Loucy (cell line): ENCODE results near the gene TRPT1.

Source experiments
- H2AFZ ChIP-seq: fragments of 200-600 bp; sonication (generic); 2 replicates; pipeline ENCODE4 v1.6.0; 2016; ENCODE audit warnings: antibody characterized with exemption, mild to moderate bottlenecking, low read length, moderate library complexity
- H3F3A ChIP-seq: fragments of 200-600 bp; 2 replicates; pipeline ENCODE4 v1.6.0; 2016; ENCODE audit warnings: antibody characterized with exemption, low read depth, mild to moderate bottlenecking
- H3K27me3 ChIP-seq: fragments of 200-600 bp; sonication (generic); 2 replicates; pipeline ENCODE4 v1.6.1; 2014; ENCODE audit warnings: low read length, mild to moderate bottlenecking; ENCODE audit not compliant: insufficient read depth, poor library complexity, severe bottlenecking
- H3K36me3 ChIP-seq: fragments of 200-600 bp; sonication (generic); 2 replicates; pipeline ENCODE4 v1.6.1; 2016; ENCODE audit warnings: low read length; ENCODE audit not compliant: insufficient read depth
- H3K4me1 ChIP-seq: fragments of 200-600 bp; sonication (generic); 2 replicates; pipeline ENCODE4 v1.5.1; 2014; ENCODE audit warnings: low read length, mild to moderate bottlenecking; ENCODE audit not compliant: insufficient read depth, poor library complexity, severe bottlenecking
- H3K4me2 ChIP-seq: fragments of 200-600 bp; sonication (generic); 2 replicates; pipeline ENCODE4 v1.6.0; 2014; ENCODE audit warnings: antibody characterized with exemption, low read length, low read depth, mild to moderate bottlenecking; ENCODE audit not compliant: poor library complexity, severe bottlenecking
- H3K4me3 ChIP-seq: fragments of 200-600 bp; sonication (generic); 2 replicates; pipeline ENCODE4 v1.5.1; 2014; ENCODE audit warnings: low read length, mild to moderate bottlenecking, mixed read lengths; ENCODE audit not compliant: poor library complexity, severe bottlenecking
- H3K79me2 ChIP-seq: fragments of 200-600 bp; sonication (generic); 2 replicates; pipeline ENCODE4 v1.6.1; 2014; ENCODE audit warnings: low read length; ENCODE audit not compliant: insufficient read depth
- H3K9ac ChIP-seq: fragments of 200-600 bp; sonication (generic); 2 replicates; pipeline ENCODE4 v1.6.0; 2014; ENCODE audit warnings: mild to moderate bottlenecking, low read depth, low read length, moderate library complexity; ENCODE audit not compliant: poor library complexity, severe bottlenecking
- H3K9me2 ChIP-seq: fragments of 200-600 bp; sonication (generic); replicated peaks from 2 replicates; pipeline ENCODE4 v1.6.1; 2016; ENCODE audit warnings: low read depth, low read length, mixed read lengths
- H3K9me3 ChIP-seq: fragments of 200-600 bp; sonication (generic); 2 replicates; pipeline ENCODE4 v1.6.1; 2014; ENCODE audit warnings: mild to moderate bottlenecking, antibody characterized with exemption, low read length, low read depth; ENCODE audit not compliant: insufficient read depth
- H4K20me1 ChIP-seq: fragments of 200-600 bp; sonication (generic); 2 replicates; pipeline ENCODE4 v1.6.0; 2014; ENCODE audit warnings: antibody characterized with exemption, low read length, mild to moderate bottlenecking; ENCODE audit not compliant: insufficient read depth, poor library complexity, severe bottlenecking
- CTCF ChIP-seq: fragments of 200-600 bp; sonication (generic); conservative IDR thresholded peaks from 2 replicates; pipeline ENCODE4 v1.5.1; 2014; ENCODE audit warnings: mild to moderate bottlenecking, antibody characterized with exemption, low read length
- EZH2phosphoT487 ChIP-seq: fragments of 200-600 bp; IDR thresholded peaks from 2 replicates; pipeline ENCODE4 v1.6.1; 2018; ENCODE audit warnings: antibody characterized with exemption, mild to moderate bottlenecking, moderate library complexity, borderline replicate concordance

TRPT1 gene

GRCh38 chr11:64178951-64179639, 46.9 kb downstream of the TRPT1 start:
- H3K9ac ChIP-seq, result no peak overlapping the region
- TF ChIP-seq CTCF, result no peak
- TF ChIP-seq EZH2phosphoT487, result no peak
- no peaks in the 10 kb centered on the region for H3K9me3 ChIP-seq

GRCh38 chr11:64178203-64178602, 47.8 kb downstream of the TRPT1 start:
- Histone ChIP-seq H3K4me2 (no peak overlapping the region), H3K9me2 (no peaks in the 10 kb centered on the region), H3K27me3 (no peaks in the 10 kb centered on the region), H3K4me1 (peaks cover 16% of the 10 kb centered on the region), H4K20me1 (no peaks in the 10 kb centered on the region), H3K79me2 (peaks cover 7% of the 10 kb centered on the region), H3K36me3 (no peaks in the 10 kb centered on the region), H3K9me3 (no peaks in the 10 kb centered on the region), H3K9ac (no peak overlapping the region), H3K4me3 (no peak overlapping the region), H2AFZ (no peak overlapping the region), H3F3A (no peaks in the 10 kb centered on the region)
- no peak for TF ChIP-seq CTCF
- no peak for TF ChIP-seq EZH2phosphoT487

More at GRCh38 chr11:64178951-64179639, 46.9 kb downstream of the TRPT1 start:
- Histone ChIP-seq H4K20me1 (peaks cover 8% of the 10 kb centered on the region), H3K27me3 (no peaks in the 10 kb centered on the region), H2AFZ (no peak overlapping the region), H3K4me2 (no peak overlapping the region), H3K79me2 (peaks cover 16% of the 10 kb centered on the region), H3F3A (no peaks in the 10 kb centered on the region), H3K4me3 (no peak overlapping the region), H3K9me2 (no peaks in the 10 kb centered on the region), H3K4me1 (peaks cover 25% of the 10 kb centered on the region), H3K36me3 (no peaks in the 10 kb centered on the region)

GRCh38 chr11:64176751-64177150, 49.2 kb downstream of the TRPT1 start:
- H3K79me2 ChIP-seq, result no peaks in the 10 kb centered on the region

More at GRCh38 chr11:64176751-64177150, 49.2 kb downstream of the TRPT1 start:
- Histone ChIP-seq H3K27me3 (no peaks in the 10 kb centered on the region), H4K20me1 (no peaks in the 10 kb centered on the region), H3K4me2 (no peak overlapping the region), H3K36me3 (no peaks in the 10 kb centered on the region), H3F3A (no peaks in the 10 kb centered on the region), H3K4me3 (no peak overlapping the region), H3K4me1 (peaks cover 11% of the 10 kb centered on the region), H3K9me2 (no peaks in the 10 kb centered on the region), H3K9me3 (no peaks in the 10 kb centered on the region), H2AFZ (no peak overlapping the region), H3K9ac (no peak overlapping the region)
- TF ChIP-seq EZH2phosphoT487 (no peak), CTCF (no peak)
